ENCODE results near the gene PACSIN2.
"Not testable (repeated sequence)": the region's sequence is repeated elsewhere in the genome, so short reads cannot be mapped to it uniquely, and the experiment has no call there.

Gene PACSIN2

DNA sequence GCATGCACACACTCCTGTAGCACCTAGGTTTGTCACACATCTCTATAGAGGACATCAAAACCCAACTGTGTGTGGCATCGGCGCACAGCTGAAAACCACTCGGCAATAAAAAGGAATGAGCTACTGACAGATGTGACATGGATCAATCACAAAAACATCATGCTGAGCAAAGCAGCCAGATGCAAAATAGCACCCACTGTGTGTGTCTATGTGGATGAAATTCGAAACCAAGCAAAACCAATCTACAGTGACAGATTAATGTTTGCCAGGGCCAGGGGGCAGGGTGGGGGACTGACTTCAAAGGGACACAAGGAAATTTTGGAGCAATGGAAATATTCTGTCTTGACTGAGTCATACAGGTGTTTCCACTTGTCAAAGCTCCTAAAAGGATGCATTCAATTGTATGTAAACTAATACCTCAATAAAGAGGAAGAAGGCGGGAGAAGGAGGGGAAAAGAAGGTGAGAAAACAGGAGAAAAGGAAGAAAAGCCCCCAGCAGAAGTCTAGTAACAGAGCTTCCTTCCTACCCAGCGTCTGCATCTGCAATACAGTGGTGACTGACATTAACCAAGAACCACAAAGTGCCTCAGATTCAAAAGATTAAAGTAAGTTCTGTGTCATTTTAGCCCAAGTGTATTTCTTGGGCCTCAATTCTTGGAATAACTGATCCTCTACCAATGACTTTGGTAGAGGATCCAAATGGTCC, 49.8 kb downstream of the PACSIN2 start:
- Histone ChIP-seq H3K27me3 (ENCODE audit: control insufficient read depth, insufficient read depth, low read length) (no peaks in the 10 kb centered on the region), H3K27ac (ENCODE audit: low read depth, low read length) (peak overlapping the region; percentile 71), H3K4me1 (ENCODE audit: control insufficient read depth, insufficient read depth, low read length) (peaks cover 39% of the 10 kb centered on the region), H3K4me3 (ENCODE audit: low read depth, low read length) (0 out of 2 replicates have a peak overlapping the region, but pooled peaks have one; percentile 13), H3K36me3 (ENCODE audit: control insufficient read depth, insufficient read depth, low read length) (no peaks in the 10 kb centered on the region), H3K9ac (ENCODE audit: low read depth, low read length) (no peak overlapping the region), H3K9me3 (ENCODE audit: control insufficient read depth, insufficient read depth, low read length) (no peaks in the 10 kb centered on the region)

DNA sequence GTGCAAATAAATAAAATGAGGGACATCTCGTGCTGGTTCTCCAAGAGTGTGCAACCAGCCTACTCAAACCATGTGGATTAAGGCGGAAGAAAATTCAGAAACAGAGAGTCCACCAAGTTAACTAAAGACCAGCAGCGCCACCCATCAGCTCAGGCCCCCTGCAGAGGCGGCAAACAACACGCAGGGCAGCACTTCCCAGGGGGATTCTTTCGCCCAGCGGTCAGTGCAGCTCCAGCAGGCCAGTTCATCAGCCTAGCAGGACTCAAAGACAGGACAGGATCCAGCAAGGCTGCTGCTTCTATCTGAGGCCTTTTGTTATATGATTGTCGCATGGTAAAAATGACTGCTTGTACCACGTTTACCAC, 51.7 kb downstream of the PACSIN2 start:
- Histone ChIP-seq H3K36me3 (ENCODE audit: control insufficient read depth, insufficient read depth, low read length) (no peaks in the 10 kb centered on the region), H3K9me3 (ENCODE audit: control insufficient read depth, insufficient read depth, low read length) (no peaks in the 10 kb centered on the region), H3K4me1 (ENCODE audit: control insufficient read depth, insufficient read depth, low read length) (peaks cover 55% of the 10 kb centered on the region), H3K9ac (ENCODE audit: low read depth, low read length) (no peak overlapping the region), H3K27ac (ENCODE audit: low read depth, low read length) (peak overlapping the region; percentile 30), H3K27me3 (ENCODE audit: control insufficient read depth, insufficient read depth, low read length) (no peaks in the 10 kb centered on the region), H3K4me3 (ENCODE audit: low read depth, low read length) (no peak overlapping the region)

DNA sequence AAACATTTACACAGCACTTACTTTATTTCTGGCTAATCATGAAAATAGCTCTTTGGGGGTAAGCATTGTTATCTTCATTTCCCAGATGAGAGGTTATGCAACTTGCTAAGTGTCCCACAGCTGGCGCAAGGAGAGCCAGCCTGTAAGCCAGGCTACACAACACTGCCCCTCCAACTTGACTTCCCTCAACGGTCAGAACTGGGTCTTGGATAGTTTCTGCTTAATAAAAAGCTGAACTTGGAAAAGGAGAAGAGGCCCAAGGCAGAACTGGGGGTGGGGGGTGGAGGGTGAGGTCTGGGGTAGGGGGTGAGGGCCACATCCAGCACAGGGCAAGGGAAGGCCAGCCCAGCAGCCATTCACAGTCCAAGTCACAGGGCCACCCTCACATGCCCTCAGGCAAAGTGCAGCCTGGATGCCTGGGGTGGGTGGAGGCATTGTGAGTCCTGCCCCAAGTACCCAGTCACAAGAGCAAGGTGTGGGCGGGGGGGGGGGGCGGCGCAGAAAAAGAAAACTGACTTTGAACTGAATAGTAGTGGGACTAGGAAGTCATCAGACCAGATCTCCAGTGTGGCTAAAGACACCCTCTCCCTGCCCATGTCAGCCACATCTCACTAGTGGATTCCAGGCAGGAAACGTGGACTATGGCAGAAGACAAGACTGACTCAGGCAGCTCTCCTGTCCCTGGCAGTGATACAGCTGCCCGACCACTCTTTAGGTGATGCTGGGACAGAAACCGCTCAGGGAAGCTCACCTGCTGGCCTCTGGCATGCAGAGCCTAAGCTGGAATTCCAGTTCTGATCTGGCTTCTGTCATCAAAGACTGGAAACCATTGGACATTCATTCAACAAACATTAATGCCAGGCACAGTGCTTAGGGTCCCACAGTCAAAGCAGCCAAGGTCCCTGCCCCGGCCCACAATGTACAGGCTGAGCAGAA, 52.4 kb downstream of the PACSIN2 start:
- Histone ChIP-seq H3K36me3 (ENCODE audit: control insufficient read depth, insufficient read depth, low read length) (no peaks in the 10 kb centered on the region), H3K9me3 (ENCODE audit: control insufficient read depth, insufficient read depth, low read length) (no peaks in the 10 kb centered on the region), H3K4me3 (ENCODE audit: low read depth, low read length) (no peak overlapping the region), H3K27ac (ENCODE audit: low read depth, low read length) (peak overlapping the region; percentile 40), H3K27me3 (ENCODE audit: control insufficient read depth, insufficient read depth, low read length) (no peaks in the 10 kb centered on the region), H3K9ac (ENCODE audit: low read depth, low read length) (no peak overlapping the region), H3K4me1 (ENCODE audit: control insufficient read depth, insufficient read depth, low read length) (peaks cover 55% of the 10 kb centered on the region)

DNA sequence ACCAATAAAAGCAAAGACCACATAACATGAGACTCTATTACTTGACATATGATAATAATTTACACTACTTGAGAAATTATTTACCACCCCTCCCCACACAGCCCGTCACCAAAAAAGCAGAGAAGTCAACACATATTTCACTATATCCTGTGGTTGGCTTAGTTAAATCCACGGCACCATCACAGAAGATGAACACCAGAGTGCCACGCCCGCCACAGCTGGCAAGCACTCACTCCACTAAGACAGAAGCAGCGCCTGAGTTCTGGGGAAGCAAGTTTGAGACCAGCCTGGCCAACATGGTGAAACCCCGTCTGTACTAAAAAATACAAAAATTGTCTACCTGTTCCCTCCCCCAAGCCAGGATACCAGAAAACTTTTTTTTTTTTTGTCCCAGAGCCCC, 53.1 kb downstream of the PACSIN2 start:
- Histone ChIP-seq H3K9me3 (ENCODE audit: control insufficient read depth, insufficient read depth, low read length) (no peaks in the 10 kb centered on the region), H3K4me3 (ENCODE audit: low read depth, low read length) (no peak overlapping the region), H3K9ac (ENCODE audit: low read depth, low read length) (no peak overlapping the region), H3K36me3 (ENCODE audit: control insufficient read depth, insufficient read depth, low read length) (no peaks in the 10 kb centered on the region), H3K27ac (ENCODE audit: low read depth, low read length) (peak overlapping the region; percentile 40), H3K4me1 (ENCODE audit: control insufficient read depth, insufficient read depth, low read length) (peaks cover 55% of the 10 kb centered on the region), H3K27me3 (ENCODE audit: control insufficient read depth, insufficient read depth, low read length) (no peaks in the 10 kb centered on the region)

DNA sequence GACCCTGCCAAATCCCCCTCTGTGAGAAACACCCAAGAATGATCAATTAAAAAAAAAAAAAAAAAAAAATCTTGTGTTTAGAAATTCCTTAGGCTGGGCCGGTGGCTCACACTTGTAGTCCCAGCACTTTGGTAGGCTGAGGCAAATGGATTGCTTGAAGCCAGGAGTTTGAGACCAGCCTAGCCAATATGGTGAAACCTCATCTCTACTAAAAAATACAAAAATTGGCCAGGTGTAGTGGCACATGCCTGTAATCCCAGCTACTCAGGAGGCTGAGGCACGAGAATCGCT, 53.6 kb downstream of the PACSIN2 start:
- H3K9ac ChIP-seq (ENCODE audit: low read depth, low read length); H3K4me3 ChIP-seq (ENCODE audit: low read depth, low read length); H3K36me3 ChIP-seq (ENCODE audit: control insufficient read depth, insufficient read depth, low read length); H3K9me3 ChIP-seq (ENCODE audit: control insufficient read depth, insufficient read depth, low read length); H3K27me3 ChIP-seq (ENCODE audit: control insufficient read depth, insufficient read depth, low read length): not testable (repeated sequence)
- Histone ChIP-seq H3K27ac (ENCODE audit: low read depth, low read length) (peak overlapping the region; percentile 40), H3K4me1 (ENCODE audit: control insufficient read depth, insufficient read depth, low read length) (peaks cover 55% of the 10 kb centered on the region)

DNA sequence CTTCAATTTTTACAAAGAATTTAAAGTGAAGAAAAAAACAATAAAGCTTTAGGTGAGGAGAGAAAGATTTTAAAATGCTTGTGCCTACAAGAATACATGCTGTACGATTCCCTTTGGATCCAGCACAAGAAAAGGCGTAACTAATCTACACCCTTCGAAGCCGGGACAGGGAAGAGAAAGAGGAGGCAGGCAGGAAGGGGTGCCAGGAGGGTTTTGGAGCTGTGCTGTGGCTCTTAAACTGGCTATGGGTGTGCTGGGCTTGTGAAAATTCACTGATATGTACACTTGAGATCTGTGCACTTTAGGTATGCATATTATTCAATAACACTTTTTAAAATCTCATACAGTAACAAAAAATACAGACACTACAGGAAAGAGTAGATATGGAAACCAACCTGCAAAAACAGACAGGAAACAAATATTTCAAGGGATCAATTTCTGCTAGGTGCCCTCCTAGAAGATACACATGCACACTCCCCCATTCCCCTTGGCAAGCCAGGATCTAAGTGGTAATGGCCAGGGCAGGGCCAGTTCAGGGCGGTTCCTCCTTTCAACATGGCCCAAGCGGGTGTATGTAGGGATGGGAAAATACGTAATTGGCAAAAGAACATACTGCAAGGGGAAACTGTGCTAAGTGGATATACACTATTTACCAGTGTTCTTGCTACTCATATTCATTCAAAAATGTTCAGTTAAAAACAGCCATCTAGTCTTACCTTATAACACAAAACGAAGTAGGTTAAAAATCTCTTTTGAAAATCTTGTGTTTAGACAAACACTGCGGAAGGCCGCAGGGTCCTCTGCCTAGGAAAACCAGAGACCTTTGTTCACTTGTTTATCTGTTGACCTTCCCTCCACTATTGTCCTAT, 54.2 kb downstream of the PACSIN2 start:
- H3K4me1 ChIP-seq (ENCODE audit: control insufficient read depth, insufficient read depth, low read length), result peaks cover 55% of the 10 kb centered on the region

DNA sequence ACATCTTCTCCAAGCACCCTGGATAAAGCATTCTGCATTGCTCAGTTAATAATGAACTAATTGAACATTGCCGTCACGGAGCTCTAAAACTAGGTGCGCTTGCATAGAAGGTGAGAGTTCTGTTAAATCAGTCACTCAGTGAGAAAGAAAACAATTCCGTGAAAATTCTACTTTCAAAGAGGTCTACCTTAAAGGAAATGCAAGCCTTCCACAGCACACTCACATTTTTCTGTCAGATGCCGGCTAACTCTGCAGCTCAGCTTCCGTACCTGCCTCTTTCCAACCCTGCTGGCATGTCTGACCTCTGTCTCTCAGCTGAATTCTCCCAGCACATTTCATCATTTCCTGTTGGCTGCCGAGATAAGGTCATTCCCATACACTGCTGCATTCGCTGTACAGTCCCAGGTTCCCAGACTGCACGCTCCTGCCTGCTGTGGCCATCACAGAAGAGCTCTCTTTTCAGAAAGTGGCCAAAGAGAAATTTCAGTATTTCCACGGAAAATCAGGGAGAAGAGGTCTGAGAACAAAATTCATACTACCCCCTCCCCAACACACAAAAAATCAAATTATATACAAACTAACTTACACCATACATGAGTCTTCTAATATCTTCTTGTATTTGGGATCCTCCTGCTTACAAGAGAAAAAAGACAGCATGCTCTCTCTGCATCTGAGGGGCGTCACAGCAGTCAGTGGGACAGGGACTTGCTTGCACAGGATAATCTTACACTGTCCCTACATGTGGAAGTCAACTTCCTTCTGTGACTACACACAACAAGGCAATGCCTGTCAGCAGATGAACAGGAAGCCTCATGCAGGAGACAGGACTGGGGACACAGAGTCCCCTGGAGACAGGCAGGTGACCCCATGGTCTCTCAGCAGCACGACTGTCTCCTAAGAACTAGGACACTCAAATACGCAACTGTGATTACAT, 55.1 kb downstream of the PACSIN2 start:
- H3K9ac ChIP-seq (ENCODE audit: low read depth, low read length), result no peak overlapping the region; the same call in 1 of the 2 replicates
- no peaks in the 10 kb centered on the region for H3K9me3 ChIP-seq (ENCODE audit: control insufficient read depth, insufficient read depth, low read length)
- peaks cover 47% of the 10 kb centered on the region for H3K4me1 ChIP-seq (ENCODE audit: control insufficient read depth, insufficient read depth, low read length)
- H3K27ac ChIP-seq (ENCODE audit: low read depth, low read length), result peak overlapping the region; percentile 57
- H3K27me3 ChIP-seq (ENCODE audit: control insufficient read depth, insufficient read depth, low read length), result no peaks in the 10 kb centered on the region
- no peak overlapping the region; the same call in 1 of the 2 replicates for H3K4me3 ChIP-seq (ENCODE audit: low read depth, low read length)
- no peaks in the 10 kb centered on the region for H3K36me3 ChIP-seq (ENCODE audit: control insufficient read depth, insufficient read depth, low read length)

More for the DNA sequence above, 54.2 kb downstream of the PACSIN2 start:
- Histone ChIP-seq H3K27me3 (ENCODE audit: control insufficient read depth, insufficient read depth, low read length) (no peaks in the 10 kb centered on the region), H3K36me3 (ENCODE audit: control insufficient read depth, insufficient read depth, low read length) (no peaks in the 10 kb centered on the region), H3K27ac (ENCODE audit: low read depth, low read length) (peak overlapping the region; percentile 57), H3K9ac (ENCODE audit: low read depth, low read length) (no peak overlapping the region; the same call in 1 of the 2 replicates), H3K9me3 (ENCODE audit: control insufficient read depth, insufficient read depth, low read length) (no peaks in the 10 kb centered on the region), H3K4me3 (ENCODE audit: low read depth, low read length) (no peak overlapping the region)

DNA sequence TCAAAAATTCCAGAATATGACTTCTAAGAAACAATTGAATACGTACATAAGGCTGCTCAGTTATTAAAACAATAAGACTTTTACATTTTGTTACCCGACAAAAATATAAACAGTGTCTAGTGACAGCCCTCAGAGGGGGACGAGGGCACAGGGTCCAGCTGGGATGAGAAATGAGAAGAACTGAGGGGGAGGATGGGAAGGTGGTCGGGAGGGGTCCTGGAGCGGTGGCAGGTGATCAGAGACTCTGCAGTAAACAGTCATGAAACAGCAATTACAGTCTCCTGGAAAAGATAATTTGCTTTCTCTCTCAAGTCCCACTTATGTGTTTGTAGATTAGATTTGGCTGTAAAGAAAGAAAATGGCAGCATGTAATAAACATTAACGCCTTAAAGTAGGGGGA, 56.0 kb downstream of the PACSIN2 start:
- H3K36me3 ChIP-seq (ENCODE audit: control insufficient read depth, insufficient read depth, low read length), result no peaks in the 10 kb centered on the region
- no peaks in the 10 kb centered on the region for H3K27me3 ChIP-seq (ENCODE audit: control insufficient read depth, insufficient read depth, low read length)
- H3K4me3 ChIP-seq (ENCODE audit: low read depth, low read length), result no peak overlapping the region
- no peak overlapping the region; the same call in 1 of the 2 replicates for H3K9ac ChIP-seq (ENCODE audit: low read depth, low read length)
- H3K9me3 ChIP-seq (ENCODE audit: control insufficient read depth, insufficient read depth, low read length), result no peaks in the 10 kb centered on the region
- H3K4me1 ChIP-seq (ENCODE audit: control insufficient read depth, insufficient read depth, low read length), result peaks cover 42% of the 10 kb centered on the region
- no peak overlapping the region for H3K27ac ChIP-seq (ENCODE audit: low read depth, low read length)

DNA sequence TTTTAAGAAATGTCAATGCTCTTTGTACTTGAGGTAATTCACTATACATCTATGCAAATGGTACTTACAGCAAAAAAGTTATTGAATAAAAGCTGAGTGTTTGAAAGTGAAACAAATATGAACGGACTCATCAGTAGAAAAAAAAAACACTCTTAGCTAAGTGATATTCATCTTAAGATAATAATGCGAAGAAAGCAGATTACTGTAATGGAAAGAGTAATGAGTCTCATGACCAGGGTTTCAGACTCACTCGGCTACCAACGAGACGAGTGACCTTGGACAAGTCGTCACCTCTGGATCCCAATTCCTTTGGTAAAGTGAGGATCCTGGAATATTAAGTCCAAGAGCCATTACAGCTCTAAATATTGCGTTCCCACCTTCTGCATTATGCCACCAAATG, 57.0 kb downstream of the PACSIN2 start:
- H3K27ac ChIP-seq (ENCODE audit: low read depth, low read length), result no peak overlapping the region
- H3K36me3 ChIP-seq (ENCODE audit: control insufficient read depth, insufficient read depth, low read length), result no peaks in the 10 kb centered on the region
- H3K9me3 ChIP-seq (ENCODE audit: control insufficient read depth, insufficient read depth, low read length), result no peaks in the 10 kb centered on the region
- H3K27me3 ChIP-seq (ENCODE audit: control insufficient read depth, insufficient read depth, low read length), result no peaks in the 10 kb centered on the region
- no peak overlapping the region for H3K9ac ChIP-seq (ENCODE audit: low read depth, low read length)
- H3K4me1 ChIP-seq (ENCODE audit: control insufficient read depth, insufficient read depth, low read length), result peaks cover 40% of the 10 kb centered on the region
- no peak overlapping the region for H3K4me3 ChIP-seq (ENCODE audit: low read depth, low read length)

DNA sequence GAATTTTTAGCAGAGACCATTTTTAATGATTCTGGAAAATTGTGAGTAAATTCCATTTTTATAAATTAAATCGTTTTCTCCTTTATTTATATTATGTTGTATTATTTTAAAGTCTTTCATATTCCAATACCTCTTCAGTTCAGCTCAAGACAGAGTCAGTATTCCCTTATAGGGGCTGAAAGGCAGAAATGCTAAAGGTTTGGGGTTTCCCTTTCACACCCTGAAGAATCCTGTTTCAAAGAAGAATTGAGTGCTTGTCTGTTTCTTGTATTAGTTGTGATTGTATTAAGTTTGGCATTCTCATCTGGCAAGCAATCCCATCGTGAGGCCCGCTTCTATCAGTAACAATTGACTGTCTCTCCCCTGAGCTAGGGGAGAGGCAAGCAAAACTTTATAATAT, 57.4 kb downstream of the PACSIN2 start:
- no peak overlapping the region for H3K4me3 ChIP-seq (ENCODE audit: low read depth, low read length)
- no peaks in the 10 kb centered on the region for H3K9me3 ChIP-seq (ENCODE audit: control insufficient read depth, insufficient read depth, low read length)
- H3K4me1 ChIP-seq (ENCODE audit: control insufficient read depth, insufficient read depth, low read length), result peaks cover 37% of the 10 kb centered on the region
- no peak overlapping the region for H3K9ac ChIP-seq (ENCODE audit: low read depth, low read length)
- no peaks in the 10 kb centered on the region for H3K27me3 ChIP-seq (ENCODE audit: control insufficient read depth, insufficient read depth, low read length)
- H3K27ac ChIP-seq (ENCODE audit: low read depth, low read length), result no peak overlapping the region
- H3K36me3 ChIP-seq (ENCODE audit: control insufficient read depth, insufficient read depth, low read length), result no peaks in the 10 kb centered on the region

Data from HUES48 (cell line).